GM12873 (cell line): ENCODE measurements around the gene PLOD3.

Experiments used
- CTCF ChIP-seq: IDR thresholded peaks from 2 replicates; pipeline ENCODE4 v1.5.1; 2012; ENCODE audit warnings: low read depth, mild to moderate bottlenecking, moderate library complexity, low read length, control low read depth; ENCODE audit not compliant: insufficient read depth; ENCODE audit errors: missing control alignments

PLOD3 gene

GRCh38 chr7:101235522-101235921 is 18.1 kb upstream of the PLOD3 start:
- TF ChIP-seq CTCF = no peak

DNA sequence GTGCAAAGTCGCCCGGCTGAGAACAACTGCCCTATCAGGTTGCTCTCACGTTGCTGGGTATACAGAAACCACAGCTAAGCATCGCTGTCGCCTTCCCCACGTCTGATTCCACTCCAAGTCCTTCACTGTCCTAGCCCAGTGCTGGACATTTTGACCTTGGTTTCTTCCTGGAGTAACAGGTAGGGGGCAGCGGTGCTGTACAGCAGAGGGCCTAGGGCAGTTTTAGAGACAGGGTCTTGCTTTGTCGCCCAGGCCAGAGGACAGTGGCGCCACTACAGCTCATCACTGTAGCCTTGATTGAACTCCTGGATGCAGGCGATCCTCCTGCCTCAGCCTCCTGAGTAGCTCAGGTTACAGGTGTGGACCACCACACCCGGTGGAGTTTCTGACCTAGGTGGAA is 17.7 kb upstream of the PLOD3 start:
- TF ChIP-seq CTCF = peak; percentile 37

GRCh38 chr7:101234636-101235035 is 17.3 kb upstream of the PLOD3 start:
- TF ChIP-seq CTCF = no peak

DNA sequence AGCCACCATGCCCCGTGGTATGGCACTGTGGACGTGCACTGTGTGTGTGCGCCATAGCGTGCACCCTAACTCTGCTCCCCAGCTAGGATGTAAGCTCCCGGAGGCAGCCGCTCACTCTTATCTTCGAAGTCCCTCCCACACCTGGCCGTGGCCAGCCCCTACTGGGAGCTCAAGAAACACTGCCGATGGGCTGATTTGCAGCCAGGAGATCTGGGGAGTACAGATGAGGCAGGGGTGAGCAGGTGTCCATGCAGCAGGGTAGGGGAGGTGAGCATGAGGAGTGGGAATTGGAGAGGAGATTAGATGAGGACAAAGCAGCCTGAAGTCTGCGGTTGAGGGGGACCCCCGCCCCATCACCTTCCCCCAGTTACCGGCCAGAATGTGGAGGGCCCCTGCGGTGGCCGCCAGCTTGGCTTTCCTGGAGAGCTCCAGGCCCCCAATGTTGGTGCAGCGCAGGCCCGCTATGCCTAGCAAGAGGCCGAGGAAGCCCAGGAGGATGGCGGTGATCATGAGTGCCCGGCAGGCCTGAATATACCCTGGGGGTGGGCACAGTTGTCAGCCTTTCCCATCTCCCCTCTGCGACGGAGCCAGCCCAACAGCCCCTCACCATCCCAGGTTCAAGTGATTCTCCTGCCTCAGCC is 16.6 kb upstream of the PLOD3 start:
- no peak for TF ChIP-seq CTCF

- no peak for TF ChIP-seq CTCF
These were observed 14.9 kb upstream of the PLOD3 start for GRCh38 chr7:101232141-101232850.

- TF ChIP-seq CTCF = no peak
These were observed 14.3 kb upstream of the PLOD3 start for GRCh38 chr7:101231644-101232043.

DNA sequence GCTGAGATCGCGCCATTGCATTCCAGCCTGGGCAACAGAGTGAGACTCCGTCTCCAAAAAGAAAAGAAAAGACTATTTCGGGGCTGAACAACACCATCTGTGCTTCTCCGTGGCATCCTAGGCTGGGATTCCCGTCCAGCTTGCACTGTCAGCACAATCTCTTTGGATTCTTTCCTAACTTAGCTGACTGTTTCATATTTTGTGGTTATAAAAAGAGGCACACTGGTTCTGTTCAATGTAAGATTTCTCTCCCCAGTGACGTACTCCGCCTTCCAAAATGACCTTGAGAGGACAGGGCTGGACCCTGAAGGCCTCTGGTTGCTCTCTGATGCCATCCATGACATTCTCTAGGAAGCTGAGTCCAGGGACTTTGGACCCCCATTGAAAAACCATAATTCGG is 9.3 kb upstream of the PLOD3 start:
- TF ChIP-seq CTCF = no peak
